K562 (cell line): Measurements from ENCODE around the gene CCSER1. TPM values are rescaled to one million over a fixed set of nuclear protein-coding genes. Genes with fewer than 3 reads are reported as not detected.

ENCODE experiments used
- GATAD2B ChIP-seq: fragments of 450-650 bp; IDR thresholded peaks from 2 replicates; pipeline ENCODE4 v1.6.1; 2017; ENCODE audit warnings: mild to moderate bottlenecking, borderline replicate concordance
- KLF1 ChIP-seq: fragments of 450-650 bp; IDR thresholded peaks from 2 replicates; pipeline ENCODE4 v1.6.1; 2016; ENCODE audit warnings: missing genetic modification characterization, missing compliant biosample characterization
- OTX1 ChIP-seq: fragments of 450-650 bp; formaldehyde crosslinking; IDR thresholded peaks from 2 replicates; pipeline ENCODE4 v1.4.0; 2022; ENCODE audit warnings: mild to moderate bottlenecking
- YY1 ChIP-seq, 3 experiments: IDR thresholded peaks; 2 replicates each; pipeline ENCODE4 v1.6.1; 2011; ENCODE audit warnings: low read length in 2 of 3, mild to moderate bottlenecking in 2 of 3, moderate library complexity in 2 of 3, borderline replicate concordance in 1 of 3, control low read depth in 1 of 3, low read depth in 1 of 3; ENCODE audit not compliant: insufficient read depth in 3 of 3, insufficient replicate concordance in 2 of 3, control insufficient read depth in 1 of 3, insufficient read length in 1 of 3; ENCODE audit errors: extremely low read depth in 1 of 3
- ZNF224 ChIP-seq: sonication (generic); formaldehyde crosslinking; IDR thresholded peaks from 2 replicates; pipeline ENCODE4 v1.8.0; 2022; ENCODE audit warnings: mild to moderate bottlenecking, missing genetic modification reagents
- ZNF239 ChIP-seq: fragments of 250-450 bp; sonication (Bioruptor Pico); IDR thresholded peaks from 2 replicates; pipeline ENCODE4 v1.4.0; 2020; ENCODE audit warnings: mild to moderate bottlenecking
- ZNF717 ChIP-seq: fragments of 250-450 bp; sonication (Bioruptor Pico); IDR thresholded peaks from 2 replicates; pipeline ENCODE4 v1.5.0; 2021
- polyA plus RNA-seq, 8 experiments: library from polyadenylated mRNA; depleted of rRNA in 4 of 8; stranded (reverse) in 5 of 8; unstranded in 3 of 8; fragments of >200 nt; fragmentation: Nextera tagmentation in 2 of 8; fragmentation: Illumina TruSeq in 1 of 8; extraction: Ambion mirVana in 2 of 8; extraction: Trizol in 1 of 8; gene quantifications; 2 replicates each; pipeline versions ENCODE4 v1.2.1 to v1.2.3, GENCODE V29; 2011 to 2014; ENCODE audit warnings: inconsistent platforms in 1 of 8, missing spikeins in 1 of 8
- total RNA-seq, 7 experiments: library from RNA; depleted of rRNA in 6 of 7; stranded (reverse); fragments of >200 nt in 6 of 7; fragmentation: Illumina TruSeq in 2 of 7; extraction: Trizol in 2 of 7; gene quantifications; 2 replicates each; pipeline versions ENCODE4 v1.2.1 to v1.2.3, GENCODE V29; 2011 to 2021; ENCODE audit warnings: low replicate concordance in 1 of 7
- TF ChIP-seq, protein P1 (sequence below), 2 experiments: IDR thresholded peaks; 2 replicates each; pipeline ENCODE4 v1.6.1; 2011; ENCODE audit warnings: borderline replicate concordance in 1 of 2, control low read depth in 1 of 2, low read depth in 1 of 2, low read length in 1 of 2, mild to moderate bottlenecking in 1 of 2, mixed read lengths in 1 of 2, moderate library complexity in 1 of 2; ENCODE audit not compliant: insufficient read depth in 1 of 2, insufficient read length in 1 of 2, poor library complexity in 1 of 2, severe bottlenecking in 1 of 2; ENCODE audit errors: extremely low read depth in 1 of 2
- TF ChIP-seq, protein P2 (sequence below): fragments of 450-650 bp; formaldehyde crosslinking; IDR thresholded peaks from 2 replicates; pipeline ENCODE4 v1.4.0; 2020; ENCODE audit warnings: mild to moderate bottlenecking, moderate library complexity
- TF ChIP-seq, protein P3 (sequence below): sonication (generic); formaldehyde crosslinking; IDR thresholded peaks from 2 replicates; pipeline ENCODE4 v1.8.1; 2023; ENCODE audit warnings: mild to moderate bottlenecking, missing genetic modification reagents
- TF ChIP-seq, protein P4 (sequence below), 2 experiments: fragments of 200-800 bp in 1 of 2; sonication (Bioruptor generic) in 1 of 2; sonication (generic) in 1 of 2; formaldehyde crosslinking in 1 of 2; IDR thresholded peaks in 1 of 2; conservative IDR thresholded peaks in 1 of 2; 2 replicates each; pipeline versions ENCODE4 v1.5.0 to v1.6.1; 2016 to 2020; ENCODE audit warnings: missing compliant biosample characterization in 1 of 2, missing genetic modification characterization in 1 of 2, missing genetic modification reagents in 1 of 2
- TF ChIP-seq, protein P5 (sequence below): sonication (generic); formaldehyde crosslinking; IDR thresholded peaks from 2 replicates; pipeline ENCODE4 v1.8.1; 2023; ENCODE audit warnings: missing genetic modification reagents, mild to moderate bottlenecking, borderline replicate concordance

The CCSER1 gene
- total and polyA plus RNA-seq, 9 of the 15 experiments (the other 6 are each of a cell fraction or from before 2014, with no cell fraction given): not detected

GRCh38 chr4:90926957-90927356, 799.8 kb downstream of the CCSER1 start (continued):
- TF ChIP-seq, protein P1, sequence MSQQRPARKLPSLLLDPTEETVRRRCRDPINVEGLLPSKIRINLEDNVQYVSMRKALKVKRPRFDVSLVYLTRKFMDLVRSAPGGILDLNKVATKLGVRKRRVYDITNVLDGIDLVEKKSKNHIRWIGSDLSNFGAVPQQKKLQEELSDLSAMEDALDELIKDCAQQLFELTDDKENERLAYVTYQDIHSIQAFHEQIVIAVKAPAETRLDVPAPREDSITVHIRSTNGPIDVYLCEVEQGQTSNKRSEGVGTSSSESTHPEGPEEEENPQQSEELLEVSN (IDR thresholded peaks at IDR 0.05; ENCODE audit: borderline replicate concordance in 1 of 2, extremely low read depth in 1 of 2, insufficient read depth in 1 of 2, insufficient read length in 1 of 2, low read depth in 1 of 2, low read length in 1 of 2, poor library complexity in 1 of 2, severe bottlenecking in 1 of 2): no peak
- TF ChIP-seq ZNF717 (no peak), YY1 (IDR thresholded peaks at IDR 0.05; ENCODE audit: borderline replicate concordance in 1 of 3, control insufficient read depth in 1 of 3, extremely low read depth in 1 of 3, insufficient read depth in 3 of 3, insufficient read length in 1 of 3, insufficient replicate concordance in 2 of 3, low read depth in 1 of 3, low read length in 2 of 3) (no peak), GATAD2B (no peak), OTX1 (CRISPR knock-in tag) (no peak), ZNF224 (CRISPR knock-in tag) (no peak), ZNF239 (CRISPR knock-in tag) (no peak), KLF1 (tag) (no peak)
- TF ChIP-seq, protein P2, sequence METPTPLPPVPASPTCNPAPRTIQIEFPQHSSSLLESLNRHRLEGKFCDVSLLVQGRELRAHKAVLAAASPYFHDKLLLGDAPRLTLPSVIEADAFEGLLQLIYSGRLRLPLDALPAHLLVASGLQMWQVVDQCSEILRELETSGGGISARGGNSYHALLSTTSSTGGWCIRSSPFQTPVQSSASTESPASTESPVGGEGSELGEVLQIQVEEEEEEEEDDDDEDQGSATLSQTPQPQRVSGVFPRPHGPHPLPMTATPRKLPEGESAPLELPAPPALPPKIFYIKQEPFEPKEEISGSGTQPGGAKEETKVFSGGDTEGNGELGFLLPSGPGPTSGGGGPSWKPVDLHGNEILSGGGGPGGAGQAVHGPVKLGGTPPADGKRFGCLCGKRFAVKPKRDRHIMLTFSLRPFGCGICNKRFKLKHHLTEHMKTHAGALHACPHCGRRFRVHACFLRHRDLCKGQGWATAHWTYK (CRISPR knock-in tag): no peak
- TF ChIP-seq, protein P3, sequence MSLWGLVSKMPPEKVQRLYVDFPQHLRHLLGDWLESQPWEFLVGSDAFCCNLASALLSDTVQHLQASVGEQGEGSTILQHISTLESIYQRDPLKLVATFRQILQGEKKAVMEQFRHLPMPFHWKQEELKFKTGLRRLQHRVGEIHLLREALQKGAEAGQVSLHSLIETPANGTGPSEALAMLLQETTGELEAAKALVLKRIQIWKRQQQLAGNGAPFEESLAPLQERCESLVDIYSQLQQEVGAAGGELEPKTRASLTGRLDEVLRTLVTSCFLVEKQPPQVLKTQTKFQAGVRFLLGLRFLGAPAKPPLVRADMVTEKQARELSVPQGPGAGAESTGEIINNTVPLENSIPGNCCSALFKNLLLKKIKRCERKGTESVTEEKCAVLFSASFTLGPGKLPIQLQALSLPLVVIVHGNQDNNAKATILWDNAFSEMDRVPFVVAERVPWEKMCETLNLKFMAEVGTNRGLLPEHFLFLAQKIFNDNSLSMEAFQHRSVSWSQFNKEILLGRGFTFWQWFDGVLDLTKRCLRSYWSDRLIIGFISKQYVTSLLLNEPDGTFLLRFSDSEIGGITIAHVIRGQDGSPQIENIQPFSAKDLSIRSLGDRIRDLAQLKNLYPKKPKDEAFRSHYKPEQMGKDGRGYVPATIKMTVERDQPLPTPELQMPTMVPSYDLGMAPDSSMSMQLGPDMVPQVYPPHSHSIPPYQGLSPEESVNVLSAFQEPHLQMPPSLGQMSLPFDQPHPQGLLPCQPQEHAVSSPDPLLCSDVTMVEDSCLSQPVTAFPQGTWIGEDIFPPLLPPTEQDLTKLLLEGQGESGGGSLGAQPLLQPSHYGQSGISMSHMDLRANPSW (CRISPR knock-in tag): no peak
- TF ChIP-seq, protein P4, sequence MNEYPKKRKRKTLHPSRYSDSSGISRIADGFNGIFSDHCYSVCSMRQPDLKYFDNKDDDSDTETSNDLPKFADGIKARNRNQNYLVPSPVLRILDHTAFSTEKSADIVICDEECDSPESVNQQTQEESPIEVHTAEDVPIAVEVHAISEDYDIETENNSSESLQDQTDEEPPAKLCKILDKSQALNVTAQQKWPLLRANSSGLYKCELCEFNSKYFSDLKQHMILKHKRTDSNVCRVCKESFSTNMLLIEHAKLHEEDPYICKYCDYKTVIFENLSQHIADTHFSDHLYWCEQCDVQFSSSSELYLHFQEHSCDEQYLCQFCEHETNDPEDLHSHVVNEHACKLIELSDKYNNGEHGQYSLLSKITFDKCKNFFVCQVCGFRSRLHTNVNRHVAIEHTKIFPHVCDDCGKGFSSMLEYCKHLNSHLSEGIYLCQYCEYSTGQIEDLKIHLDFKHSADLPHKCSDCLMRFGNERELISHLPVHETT (CRISPR knock-in tag; conservative IDR thresholded peaks at IDR 0.05 in 1 of 2, IDR thresholded peaks at IDR 0.05 in 1 of 2): no peak
- TF ChIP-seq, protein P5, sequence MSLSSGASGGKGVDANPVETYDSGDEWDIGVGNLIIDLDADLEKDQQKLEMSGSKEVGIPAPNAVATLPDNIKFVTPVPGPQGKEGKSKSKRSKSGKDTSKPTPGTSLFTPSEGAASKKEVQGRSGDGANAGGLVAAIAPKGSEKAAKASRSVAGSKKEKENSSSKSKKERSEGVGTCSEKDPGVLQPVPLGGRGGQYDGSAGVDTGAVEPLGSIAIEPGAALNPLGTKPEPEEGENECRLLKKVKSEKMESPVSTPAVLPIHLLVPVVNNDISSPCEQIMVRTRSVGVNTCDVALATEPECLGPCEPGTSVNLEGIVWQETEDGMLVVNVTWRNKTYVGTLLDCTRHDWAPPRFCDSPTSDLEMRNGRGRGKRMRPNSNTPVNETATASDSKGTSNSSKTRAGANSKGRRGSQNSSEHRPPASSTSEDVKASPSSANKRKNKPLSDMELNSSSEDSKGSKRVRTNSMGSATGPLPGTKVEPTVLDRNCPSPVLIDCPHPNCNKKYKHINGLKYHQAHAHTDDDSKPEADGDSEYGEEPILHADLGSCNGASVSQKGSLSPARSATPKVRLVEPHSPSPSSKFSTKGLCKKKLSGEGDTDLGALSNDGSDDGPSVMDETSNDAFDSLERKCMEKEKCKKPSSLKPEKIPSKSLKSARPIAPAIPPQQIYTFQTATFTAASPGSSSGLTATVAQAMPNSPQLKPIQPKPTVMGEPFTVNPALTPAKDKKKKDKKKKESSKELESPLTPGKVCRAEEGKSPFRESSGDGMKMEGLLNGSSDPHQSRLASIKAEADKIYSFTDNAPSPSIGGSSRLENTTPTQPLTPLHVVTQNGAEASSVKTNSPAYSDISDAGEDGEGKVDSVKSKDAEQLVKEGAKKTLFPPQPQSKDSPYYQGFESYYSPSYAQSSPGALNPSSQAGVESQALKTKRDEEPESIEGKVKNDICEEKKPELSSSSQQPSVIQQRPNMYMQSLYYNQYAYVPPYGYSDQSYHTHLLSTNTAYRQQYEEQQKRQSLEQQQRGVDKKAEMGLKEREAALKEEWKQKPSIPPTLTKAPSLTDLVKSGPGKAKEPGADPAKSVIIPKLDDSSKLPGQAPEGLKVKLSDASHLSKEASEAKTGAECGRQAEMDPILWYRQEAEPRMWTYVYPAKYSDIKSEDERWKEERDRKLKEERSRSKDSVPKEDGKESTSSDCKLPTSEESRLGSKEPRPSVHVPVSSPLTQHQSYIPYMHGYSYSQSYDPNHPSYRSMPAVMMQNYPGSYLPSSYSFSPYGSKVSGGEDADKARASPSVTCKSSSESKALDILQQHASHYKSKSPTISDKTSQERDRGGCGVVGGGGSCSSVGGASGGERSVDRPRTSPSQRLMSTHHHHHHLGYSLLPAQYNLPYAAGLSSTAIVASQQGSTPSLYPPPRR (CRISPR knock-in tag): no peak
- TF ChIP-seq, all 486 proteins: peak for 0
